Measurements from ENCODE around the gene DLD.

GRCh38 chr7:107933386-107934013 lies 42.5 kb downstream of the DLD start:
- TF ChIP-seq POLR2A (IDR thresholded peaks at IDR 0.05) (no peak), POLR2AphosphoS5 (IDR thresholded peaks at IDR 0.05) (no peak)
